ENCODE data around the gene SMKR1.
"Not testable (repeated sequence)": the region's sequence is repeated elsewhere in the genome, so short reads cannot be mapped to it uniquely, and the experiment has no call there.

SMKR1 gene

GRCh38 chr7:129466796-129467195, 35.5 kb upstream of the SMKR1 start:
- H3K27ac Mint-ChIP-seq: no peak overlapping the region
- no peaks in the 10 kb centered on the region for H3K27me3 Mint-ChIP-seq (ENCODE audit: low read depth, poor library complexity)
- no peaks in the 10 kb centered on the region for H3K9me3 Mint-ChIP-seq
- no peak for TF ChIP-seq CTCF (IDR thresholded peaks at IDR 0.05)
- no peaks in the 10 kb centered on the region for H3K4me1 Mint-ChIP-seq
- DNase-seq: no peak
- H3K4me3 Mint-ChIP-seq: no peak overlapping the region
- H3K36me3 Mint-ChIP-seq (ENCODE audit: low read depth): no peaks in the 10 kb centered on the region

GRCh38 chr7:129468087-129468486, 34.2 kb upstream of the SMKR1 start:
- TF ChIP-seq CTCF (IDR thresholded peaks at IDR 0.05): no peak
- no peak for DNase-seq
- H3K36me3 Mint-ChIP-seq (ENCODE audit: low read depth): no peaks in the 10 kb centered on the region
- no peak overlapping the region for H3K4me3 Mint-ChIP-seq
- H3K27ac Mint-ChIP-seq: no peak overlapping the region
- H3K9me3 Mint-ChIP-seq: no peaks in the 10 kb centered on the region
- H3K27me3 Mint-ChIP-seq (ENCODE audit: low read depth, poor library complexity): no peaks in the 10 kb centered on the region
- H3K4me1 Mint-ChIP-seq: no peaks in the 10 kb centered on the region

- TF ChIP-seq CTCF (IDR thresholded peaks at IDR 0.05): no peak
- no peaks in the 10 kb centered on the region for H3K27me3 Mint-ChIP-seq (ENCODE audit: low read depth, poor library complexity)
- H3K27ac Mint-ChIP-seq: no peak overlapping the region
- no peaks in the 10 kb centered on the region for H3K4me1 Mint-ChIP-seq
- no peak for DNase-seq
- no peak overlapping the region for H3K4me3 Mint-ChIP-seq
- H3K9me3 Mint-ChIP-seq: no peaks in the 10 kb centered on the region
- no peaks in the 10 kb centered on the region for H3K36me3 Mint-ChIP-seq (ENCODE audit: low read depth)
Observed at GRCh38 chr7:129468547-129468946, 33.8 kb upstream of the SMKR1 start.

GRCh38 chr7:129469930-129470329, 32.4 kb upstream of the SMKR1 start:
- no peak overlapping the region for H3K27ac Mint-ChIP-seq
- H3K9me3 Mint-ChIP-seq: peaks cover 2% of the 10 kb centered on the region

GRCh38 chr7:129470411-129470810, 31.9 kb upstream of the SMKR1 start:
- no peak for DNase-seq
- Mint-ChIP-seq H3K9me3 (peaks cover 5% of the 10 kb centered on the region), H3K4me1 (no peaks in the 10 kb centered on the region), H3K27me3 (ENCODE audit: low read depth, poor library complexity) (peaks cover 4% of the 10 kb centered on the region), H3K4me3 (no peak overlapping the region), H3K27ac (no peak overlapping the region), H3K36me3 (ENCODE audit: low read depth) (peaks cover 8% of the 10 kb centered on the region)
- TF ChIP-seq CTCF (IDR thresholded peaks at IDR 0.05): no peak

More at GRCh38 chr7:129469930-129470329, 32.4 kb upstream of the SMKR1 start:
- no peak for DNase-seq
- Mint-ChIP-seq H3K36me3 (ENCODE audit: low read depth) (peaks cover 3% of the 10 kb centered on the region), H3K27me3 (ENCODE audit: low read depth, poor library complexity) (peaks cover 1% of the 10 kb centered on the region), H3K4me1 (no peaks in the 10 kb centered on the region), H3K4me3 (no peak overlapping the region)
- TF ChIP-seq CTCF (IDR thresholded peaks at IDR 0.05): no peak

- Mint-ChIP-seq H3K27ac (no peak overlapping the region), H3K36me3 (ENCODE audit: low read depth) (peaks cover 12% of the 10 kb centered on the region), H3K4me1 (no peaks in the 10 kb centered on the region), H3K9me3 (peaks cover 10% of the 10 kb centered on the region), H3K4me3 (no peak overlapping the region), H3K27me3 (ENCODE audit: low read depth, poor library complexity) (peaks cover 5% of the 10 kb centered on the region)
- no peak for DNase-seq
- no peak for TF ChIP-seq CTCF (IDR thresholded peaks at IDR 0.05)
Observed at GRCh38 chr7:129471402-129471827, 30.9 kb upstream of the SMKR1 start.

GRCh38 chr7:129475931-129476330, 26.4 kb upstream of the SMKR1 start:
- H3K4me1 Mint-ChIP-seq; H3K4me3 Mint-ChIP-seq; DNase-seq; H3K27ac Mint-ChIP-seq; H3K27me3 Mint-ChIP-seq (ENCODE audit: low read depth, poor library complexity): not testable (repeated sequence)
- H3K9me3 Mint-ChIP-seq: peaks cover 24% of the 10 kb centered on the region
- H3K36me3 Mint-ChIP-seq (ENCODE audit: low read depth): peaks cover 36% of the 10 kb centered on the region

- H3K4me3 Mint-ChIP-seq; H3K27me3 Mint-ChIP-seq (ENCODE audit: low read depth, poor library complexity); H3K27ac Mint-ChIP-seq; DNase-seq; H3K4me1 Mint-ChIP-seq: not testable (repeated sequence)
- H3K9me3 Mint-ChIP-seq: peaks cover 24% of the 10 kb centered on the region
- H3K36me3 Mint-ChIP-seq (ENCODE audit: low read depth): peaks cover 37% of the 10 kb centered on the region
Observed at GRCh38 chr7:129476398-129476797, 25.9 kb upstream of the SMKR1 start.

All from nephron progenitor cell (in vitro differentiated cells).